ENCODE data around the gene CEP112. TPM values are rescaled to one million over a fixed set of nuclear protein-coding genes. Genes with fewer than 3 reads are reported as not detected.

The CEP112 gene
- total and polyA plus RNA-seq, 10 of the 15 experiments (the other 5 are each of a cell fraction or from before 2014, with no cell fraction given) = 0.11 to 3.8 (median 0.32) TPM; not detected in 1

DNA sequence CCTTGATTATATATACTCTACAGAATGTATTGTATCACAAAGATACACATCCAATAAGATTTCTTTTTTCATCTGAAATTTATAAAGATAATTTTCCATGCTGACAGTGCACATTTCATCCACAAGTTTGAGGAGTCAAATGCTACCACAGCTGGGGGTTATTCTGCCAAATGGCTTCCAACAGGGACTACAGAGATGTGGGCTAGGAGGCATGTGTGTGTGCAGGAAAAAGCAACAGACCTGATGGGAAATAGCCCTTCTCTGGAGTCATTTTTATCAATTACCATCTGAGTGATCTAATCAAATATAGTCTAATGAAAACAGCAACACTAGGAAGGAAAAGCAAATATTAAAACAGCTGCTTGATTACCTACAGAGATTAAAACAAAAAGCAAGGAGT lies 290.5 kb downstream of the CEP112 start (continued):
- TF ChIP-seq, protein P1, sequence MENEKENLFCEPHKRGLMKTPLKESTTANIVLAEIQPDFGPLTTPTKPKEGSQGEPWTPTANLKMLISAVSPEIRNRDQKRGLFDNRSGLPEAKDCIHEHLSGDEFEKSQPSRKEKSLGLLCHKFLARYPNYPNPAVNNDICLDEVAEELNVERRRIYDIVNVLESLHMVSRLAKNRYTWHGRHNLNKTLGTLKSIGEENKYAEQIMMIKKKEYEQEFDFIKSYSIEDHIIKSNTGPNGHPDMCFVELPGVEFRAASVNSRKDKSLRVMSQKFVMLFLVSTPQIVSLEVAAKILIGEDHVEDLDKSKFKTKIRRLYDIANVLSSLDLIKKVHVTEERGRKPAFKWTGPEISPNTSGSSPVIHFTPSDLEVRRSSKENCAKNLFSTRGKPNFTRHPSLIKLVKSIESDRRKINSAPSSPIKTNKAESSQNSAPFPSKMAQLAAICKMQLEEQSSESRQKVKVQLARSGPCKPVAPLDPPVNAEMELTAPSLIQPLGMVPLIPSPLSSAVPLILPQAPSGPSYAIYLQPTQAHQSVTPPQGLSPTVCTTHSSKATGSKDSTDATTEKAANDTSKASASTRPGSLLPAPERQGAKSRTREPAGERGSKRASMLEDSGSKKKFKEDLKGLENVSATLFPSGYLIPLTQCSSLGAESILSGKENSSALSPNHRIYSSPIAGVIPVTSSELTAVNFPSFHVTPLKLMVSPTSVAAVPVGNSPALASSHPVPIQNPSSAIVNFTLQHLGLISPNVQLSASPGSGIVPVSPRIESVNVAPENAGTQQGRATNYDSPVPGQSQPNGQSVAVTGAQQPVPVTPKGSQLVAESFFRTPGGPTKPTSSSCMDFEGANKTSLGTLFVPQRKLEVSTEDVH (IDR thresholded peaks at IDR 0.05; ENCODE audit: low read depth, partially characterized antibody) = no peak

- H3K79me2 ChIP-seq (ENCODE audit: control insufficient read depth, insufficient read depth, low read length) = no peaks in the 10 kb centered on the region
- ChIA-PET POLR2A (no interaction called here), RAD21 (ENCODE audit: unreplicated experiment) (no interaction called here), CTCF (no interaction called here), SMC1A (ENCODE audit: uncharacterized antibody, unreplicated experiment) (no interaction called here)
- H3K27ac ChIP-seq (ENCODE audit: control insufficient read depth, insufficient read depth) = no peak overlapping the region
- no peaks in the 10 kb centered on the region for H3K36me3 ChIP-seq (ENCODE audit: control insufficient read depth in 2 of 2, insufficient read depth in 2 of 2, low read length in 1 of 2)
- no peaks in the 10 kb centered on the region for H4K20me1 ChIP-seq (ENCODE audit: control insufficient read depth, insufficient read depth)
- H3K4me2 ChIP-seq (ENCODE audit: control insufficient read depth, insufficient read depth) = no peak overlapping the region
- no TSS peak for BruUV-seq (replicated peaks)
- intact Hi-C loops (cut with micrococcal nuclease; ENCODE audit: unreplicated experiment) (no loop called here), in situ Hi-C loops (cut with MboI) (no loop called here)
- FAIRE-seq (no peak), ATAC-seq (no peak), DNase-seq (ENCODE audit: low read depth, low spot score) (no peak)
- H3K27me3 ChIP-seq (replicated peaks in 1 of 2; ENCODE audit: control insufficient read depth in 2 of 2, insufficient read depth in 2 of 2, low read length in 1 of 2) = no peaks in the 10 kb centered on the region
- H2AFZ ChIP-seq (ENCODE audit: control insufficient read depth, low read depth, low read length) = no peak overlapping the region
- no peaks in the 10 kb centered on the region for H3K4me1 ChIP-seq (ENCODE audit: control insufficient read depth, insufficient read depth, low read length)
- no peaks in the 10 kb centered on the region for H3K9me3 ChIP-seq (replicated peaks; ENCODE audit: control insufficient read depth, insufficient read depth, low read length)
- WGBS (ENCODE audit: insufficient coverage, insufficient replicate concordance, low lambda C conversion rate, missing lambda C conversion rate) = 21% methylated on average over 6 of the region's 6 CpGs
- TF ChIP-seq EGR1 (IDR thresholded peaks at IDR 0.05; ENCODE audit: borderline replicate concordance in 1 of 2, low read depth in 2 of 2, low read length in 2 of 2) (no peak), HCFC1 (IDR thresholded peaks at IDR 0.05; ENCODE audit: low read length) (no peak), ESRRA (IDR thresholded peaks at IDR 0.05; ENCODE audit: low read length) (no peak), ELK1 (IDR thresholded peaks at IDR 0.05; ENCODE audit: low read depth, low read length) (no peak), IKZF2 (IDR thresholded peaks at IDR 0.05) (no peak), CHD4 (IDR thresholded peaks at IDR 0.05) (no peak), SUZ12 (IDR thresholded peaks at IDR 0.05; ENCODE audit: unreplicated experiment) (no peak), CUX1 (IDR thresholded peaks at IDR 0.05; ENCODE audit: insufficient replicate concordance, low read depth, low read length) (no peak), MTA2 (IDR thresholded peaks at IDR 0.05; ENCODE audit: low read depth) (no peak)
- H3K9ac ChIP-seq (ENCODE audit: control insufficient read depth, insufficient read depth, low read length) = no peak overlapping the region
- H3K4me3 ChIP-seq = no peak overlapping the region
Observed at GRCh38 chr17:65900216-65900615, 291.7 kb downstream of the CEP112 start.

Data from GM12878 (cell line).